Vagina (tissue), 2 donors: ENCODE measurements around the gene CARD11. TPM values are rescaled to one million over a fixed set of nuclear protein-coding genes. Genes with fewer than 3 reads are reported as not detected.
A peak's percentile ranks its signal among the peaks of the same experiment; 100 is the strongest.

Experiments used
- DNase-seq, 2 donors: peaks; one replicate each; pipeline ENCODE4 v3.0.0-alpha.2; 2017; ENCODE audit errors: extremely low spot score in 2 of 2
- H3K27ac ChIP-seq: fragments of 200-600 bp; sonication (generic); one replicate; pipeline ENCODE4 v1.5.1; 2019
- H3K27me3 ChIP-seq: fragments of 200-600 bp; sonication (generic); one replicate; pipeline ENCODE4 v1.5.1; 2019
- H3K36me3 ChIP-seq, 2 donors: fragments of 200-600 bp; sonication (generic); one replicate each; pipeline ENCODE4 v1.5.1; 2017 to 2019
- H3K4me1 ChIP-seq: fragments of 200-600 bp; sonication (generic); one replicate; pipeline ENCODE4 v1.5.1; 2019
- H3K4me3 ChIP-seq, 2 donors: fragments of 200-600 bp; sonication (generic); 1 replicate in 1 of 2; 2 replicates in 1 of 2; pipeline ENCODE4 v1.5.1; 2016 to 2019
- H3K9me3 ChIP-seq: fragments of 200-600 bp; sonication (generic); one replicate; pipeline ENCODE4 v1.5.1; 2019
- POLR2A ChIP-seq, 2 donors: fragments of 450-650 bp; IDR thresholded peaks; one replicate each; pipeline ENCODE4 v1.6.1; 2017; ENCODE audit warnings: antibody characterized with exemption in 2 of 2, mild to moderate bottlenecking in 2 of 2, moderate library complexity in 2 of 2
- POLR2AphosphoS5 ChIP-seq, 2 donors: sonication (generic); formaldehyde crosslinking; IDR thresholded peaks; one replicate each; pipeline ENCODE4 v1.9.0; 2017; ENCODE audit warnings: antibody characterized with exemption in 2 of 2, mild to moderate bottlenecking in 2 of 2, low read depth in 1 of 2; ENCODE audit not compliant: insufficient read depth in 1 of 2
- intact Hi-C: fragments of 100-400 bp; cut with DNase I; formaldehyde crosslinking; loops from one replicate; pipeline ENCODE4 v1.15.1; 2023
- total RNA-seq: library from RNA; depleted of rRNA; stranded (reverse); fragments of >200 nt; gene quantifications from one replicate; pipeline ENCODE4 v1.2.3, GENCODE V29; 2016
- TF ChIP-seq, protein P1 (sequence below), 3 experiments: fragments of 450-650 bp in 2 of 3; fragments of 200-600 bp in 1 of 3; sonication (generic) in 1 of 3; IDR thresholded peaks; one replicate each; pipeline ENCODE4 v1.5.1; 2017 to 2019; ENCODE audit warnings: antibody characterized with exemption in 3 of 3, mild to moderate bottlenecking in 2 of 3, moderate library complexity in 2 of 3

The CARD11 gene
- total RNA-seq, 1 donor from 2014 or later = 2.9 TPM

DNA sequence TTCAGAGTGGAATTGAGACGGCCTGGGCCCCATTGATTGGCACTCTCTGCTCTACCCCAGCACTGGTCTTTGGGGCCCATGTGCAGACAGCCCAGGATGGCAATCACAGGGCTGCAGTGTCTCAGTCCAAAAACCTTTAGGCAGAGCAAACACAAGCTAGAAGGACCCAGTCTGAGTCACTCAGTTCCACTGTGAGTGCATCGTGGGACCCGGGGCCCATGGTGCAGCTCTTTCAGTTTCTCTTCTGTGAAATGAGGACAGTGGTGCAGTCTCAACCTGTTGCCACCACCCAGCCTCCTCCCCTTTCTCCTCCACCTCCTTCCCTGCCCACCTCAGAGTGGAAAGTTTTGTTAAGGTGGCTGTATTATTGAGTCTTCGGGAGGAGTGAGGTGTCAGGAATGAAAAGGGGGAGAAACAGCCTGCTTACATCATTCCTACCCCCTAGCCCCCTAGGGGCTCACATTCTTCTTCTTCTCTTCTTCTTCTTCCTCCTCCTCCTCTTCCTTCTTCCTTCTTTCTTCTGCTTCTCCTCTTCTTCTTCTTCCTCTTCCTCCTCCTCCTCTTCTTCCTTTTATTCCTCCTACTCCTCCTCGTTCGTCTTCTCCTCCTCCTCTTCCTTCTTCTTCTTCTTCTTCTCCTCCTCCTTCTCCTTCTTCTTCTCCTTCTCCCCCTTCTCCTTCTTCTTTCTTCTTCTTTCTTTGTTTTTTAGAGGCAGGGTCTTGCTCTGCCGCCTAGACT is 19.5 kb upstream of the CARD11 start:
- H3K36me3 ChIP-seq = no peaks in the 10 kb centered on the region
- intact Hi-C loops = no loop called here
- H3K4me1 ChIP-seq = peaks cover 10% of the 10 kb centered on the region
- H3K9me3 ChIP-seq = no peaks in the 10 kb centered on the region
- H3K27me3 ChIP-seq = no peaks in the 10 kb centered on the region
- no peak overlapping the region for H3K4me3 ChIP-seq
- H3K27ac ChIP-seq = no peak overlapping the region
- no peak for DNase-seq
- TF ChIP-seq POLR2AphosphoS5 (IDR thresholded peaks at IDR 0.05; ENCODE audit: insufficient read depth in 1 of 2, low read depth in 1 of 2) = no peak
- TF ChIP-seq, protein P1, sequence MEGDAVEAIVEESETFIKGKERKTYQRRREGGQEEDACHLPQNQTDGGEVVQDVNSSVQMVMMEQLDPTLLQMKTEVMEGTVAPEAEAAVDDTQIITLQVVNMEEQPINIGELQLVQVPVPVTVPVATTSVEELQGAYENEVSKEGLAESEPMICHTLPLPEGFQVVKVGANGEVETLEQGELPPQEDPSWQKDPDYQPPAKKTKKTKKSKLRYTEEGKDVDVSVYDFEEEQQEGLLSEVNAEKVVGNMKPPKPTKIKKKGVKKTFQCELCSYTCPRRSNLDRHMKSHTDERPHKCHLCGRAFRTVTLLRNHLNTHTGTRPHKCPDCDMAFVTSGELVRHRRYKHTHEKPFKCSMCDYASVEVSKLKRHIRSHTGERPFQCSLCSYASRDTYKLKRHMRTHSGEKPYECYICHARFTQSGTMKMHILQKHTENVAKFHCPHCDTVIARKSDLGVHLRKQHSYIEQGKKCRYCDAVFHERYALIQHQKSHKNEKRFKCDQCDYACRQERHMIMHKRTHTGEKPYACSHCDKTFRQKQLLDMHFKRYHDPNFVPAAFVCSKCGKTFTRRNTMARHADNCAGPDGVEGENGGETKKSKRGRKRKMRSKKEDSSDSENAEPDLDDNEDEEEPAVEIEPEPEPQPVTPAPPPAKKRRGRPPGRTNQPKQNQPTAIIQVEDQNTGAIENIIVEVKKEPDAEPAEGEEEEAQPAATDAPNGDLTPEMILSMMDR (IDR thresholded peaks at IDR 0.05) = no peak
- TF ChIP-seq POLR2A (IDR thresholded peaks at IDR 0.05) = no peak

DNA sequence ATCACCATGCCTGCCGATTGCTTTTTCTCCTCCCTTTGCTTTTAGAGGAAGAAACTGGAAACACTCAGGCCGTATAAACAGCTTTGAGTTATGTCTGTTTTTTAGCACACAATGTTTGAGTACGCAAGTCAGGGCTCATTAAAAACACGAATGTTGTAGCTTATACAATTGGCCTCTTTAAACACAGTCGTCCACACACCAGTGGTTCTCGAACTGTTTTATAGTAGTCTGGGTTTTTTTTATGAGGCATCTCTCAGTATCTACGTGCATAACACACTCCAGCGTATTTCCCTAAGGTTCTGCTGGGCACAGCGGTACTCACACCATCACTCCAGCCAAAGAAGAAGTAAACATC is 13.4 kb upstream of the CARD11 start:
- intact Hi-C loops = no loop called here
- no peaks in the 10 kb centered on the region for H3K27me3 ChIP-seq

DNA sequence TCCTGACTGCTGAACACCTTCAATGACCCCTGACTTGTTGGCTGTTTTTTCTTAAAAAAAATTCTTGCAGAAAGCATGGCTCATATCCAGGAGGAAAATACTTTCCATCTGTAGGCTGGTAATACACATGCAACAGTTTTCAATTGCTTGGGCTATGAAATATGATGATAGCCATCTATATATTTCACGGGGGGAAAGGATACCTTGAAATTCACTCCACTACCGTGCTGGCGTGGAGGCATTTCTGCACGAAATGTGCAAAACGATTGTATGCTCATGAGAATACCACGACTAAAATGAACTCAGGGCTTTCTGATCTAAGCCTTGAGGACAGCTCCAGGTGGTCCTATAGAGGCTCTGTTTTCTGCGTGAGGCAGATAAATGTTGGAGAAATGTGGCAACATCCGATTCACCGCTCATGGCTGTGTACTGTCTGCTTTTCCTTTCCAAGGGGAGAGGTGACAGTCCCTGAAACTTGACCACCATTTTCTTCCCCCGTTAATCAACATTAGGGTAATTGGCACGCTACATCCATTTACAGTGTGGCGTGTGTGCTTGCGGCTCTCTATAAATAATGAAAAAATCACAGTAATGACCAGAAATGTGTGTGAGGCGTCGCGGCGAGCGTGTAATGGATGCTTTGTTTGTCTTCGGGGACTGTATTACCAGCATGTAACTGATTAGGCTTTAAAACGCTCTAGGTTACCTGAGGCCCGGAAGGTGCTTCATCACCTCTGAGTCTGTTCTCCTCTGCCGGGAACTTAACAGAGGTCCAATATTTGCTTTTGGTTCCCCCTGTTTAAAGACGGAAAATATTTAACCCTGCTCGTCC is 12.8 kb upstream of the CARD11 start:
- no peak for DNase-seq
- Histone ChIP-seq H3K9me3 (no peaks in the 10 kb centered on the region), H3K4me3 (peak overlapping the region in 1 of 2 donors; percentile 5), H3K27me3 (no peaks in the 10 kb centered on the region), H3K36me3 (no peaks in the 10 kb centered on the region), H3K4me1 (no peaks in the 10 kb centered on the region), H3K27ac (no peak overlapping the region)
- intact Hi-C loops = no loop called here
- TF ChIP-seq POLR2A (IDR thresholded peaks at IDR 0.05) (no peak), POLR2AphosphoS5 (IDR thresholded peaks at IDR 0.05; ENCODE audit: insufficient read depth in 1 of 2, low read depth in 1 of 2) (no peak)
- TF ChIP-seq, protein P1 (IDR thresholded peaks at IDR 0.05) = no peak

More for the DNA sequence above, 13.4 kb upstream of the CARD11 start:
- peak overlapping the region in 1 of 2 donors; percentile 5 for H3K4me3 ChIP-seq
- no peaks in the 10 kb centered on the region for H3K9me3 ChIP-seq
- DNase-seq = no peak
- TF ChIP-seq POLR2AphosphoS5 (IDR thresholded peaks at IDR 0.05; ENCODE audit: insufficient read depth in 1 of 2, low read depth in 1 of 2) (no peak), POLR2A (IDR thresholded peaks at IDR 0.05) (no peak)
- TF ChIP-seq, protein P1 (IDR thresholded peaks at IDR 0.05) = no peak
- no peak overlapping the region for H3K27ac ChIP-seq
- no peaks in the 10 kb centered on the region for H3K36me3 ChIP-seq
- no peaks in the 10 kb centered on the region for H3K4me1 ChIP-seq

DNA sequence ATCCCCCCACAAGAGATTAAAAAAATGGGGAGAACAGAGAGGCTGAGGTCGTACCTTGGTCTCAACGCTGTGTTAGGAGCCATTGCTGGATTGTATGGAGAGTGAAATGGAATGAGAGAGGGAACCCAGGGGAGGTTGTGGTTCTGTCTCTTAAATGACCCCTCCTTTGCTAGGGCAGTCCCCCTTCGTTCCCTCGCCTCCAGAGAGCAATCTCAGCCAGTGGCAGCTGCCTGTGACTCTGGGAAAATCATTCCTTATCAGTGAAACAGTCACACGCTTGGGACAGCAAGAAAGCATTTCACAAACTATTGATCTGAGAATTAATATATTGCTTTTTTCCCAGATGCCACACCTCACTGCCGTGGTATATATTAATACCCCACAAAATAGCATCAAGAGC is 12.0 kb upstream of the CARD11 start:
- H3K27me3 ChIP-seq = no peaks in the 10 kb centered on the region
- H3K27ac ChIP-seq = no peak overlapping the region
- TF ChIP-seq POLR2AphosphoS5 (IDR thresholded peaks at IDR 0.05; ENCODE audit: insufficient read depth in 1 of 2, low read depth in 1 of 2) = no peak
- no peak for TF ChIP-seq POLR2A (IDR thresholded peaks at IDR 0.05)
- TF ChIP-seq, protein P1 (IDR thresholded peaks at IDR 0.05) = no peak
- no peaks in the 10 kb centered on the region for H3K36me3 ChIP-seq
- H3K9me3 ChIP-seq = no peaks in the 10 kb centered on the region
- H3K4me3 ChIP-seq = no peak overlapping the region
- DNase-seq = no peak
- intact Hi-C loops = no loop called here
- H3K4me1 ChIP-seq = no peaks in the 10 kb centered on the region
